Sigmoid colon (tissue), 4 donors: ENCODE results near the gene SLC44A1.

Source experiments
- EP300 ChIP-seq, 4 donors: sonication (generic); formaldehyde crosslinking; IDR thresholded peaks; one replicate each; pipeline ENCODE4 v1.6.1; 2017; ENCODE audit warnings: antibody characterized with exemption in 4 of 4
- POLR2A ChIP-seq, 2 donors: fragments of 450-650 bp; IDR thresholded peaks; one replicate each; pipeline ENCODE4 v1.6.1; 2016; ENCODE audit warnings: antibody characterized with exemption in 2 of 2, mild to moderate bottlenecking in 2 of 2, moderate library complexity in 2 of 2
- POLR2AphosphoS5 ChIP-seq, 4 donors: sonication (generic); formaldehyde crosslinking; IDR thresholded peaks; one replicate each; pipeline ENCODE4 v1.6.1; 2017; ENCODE audit warnings: antibody characterized with exemption in 4 of 4
- TF ChIP-seq, protein P1 (sequence below), 4 experiments: fragments of 450-650 bp in 3 of 4; fragments of 200-600 bp in 1 of 4; IDR thresholded peaks; one replicate each; pipeline ENCODE4 v1.5.1; 2016 to 2019; ENCODE audit warnings: antibody characterized with exemption in 4 of 4, mild to moderate bottlenecking in 3 of 4, moderate library complexity in 2 of 4

DNA sequence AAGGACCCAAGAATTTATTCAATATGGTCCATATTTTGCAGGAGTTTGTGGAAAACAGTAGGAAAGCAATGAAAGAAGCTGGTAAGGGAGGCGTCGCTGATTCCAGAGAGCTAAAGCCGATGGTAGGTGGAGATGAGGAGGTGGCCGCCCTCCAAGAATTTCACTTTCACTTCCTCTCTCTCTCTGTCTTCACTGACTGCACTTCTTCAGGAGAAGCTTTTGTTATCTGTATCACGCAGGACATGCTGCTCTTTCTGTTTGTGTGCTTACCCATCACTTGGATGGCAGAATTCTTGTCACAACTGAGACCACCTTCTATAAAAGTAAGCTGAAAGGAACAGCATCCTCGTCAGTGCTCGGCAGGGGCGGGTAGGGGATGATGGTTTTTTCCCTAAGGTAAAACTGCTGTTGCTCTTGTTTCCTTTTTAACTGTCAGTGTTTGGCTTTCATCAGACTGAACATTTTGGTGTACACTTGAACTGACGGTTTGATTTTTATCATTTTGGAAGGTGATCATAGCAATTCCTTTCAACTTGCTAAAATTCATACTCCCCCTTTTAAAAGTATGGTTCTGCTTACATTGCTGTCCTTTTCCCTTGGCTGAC is 141.0 kb downstream of the SLC44A1 start:
- TF ChIP-seq POLR2A (IDR thresholded peaks at IDR 0.05) (no peak), EP300 (IDR thresholded peaks at IDR 0.05) (no peak), POLR2AphosphoS5 (IDR thresholded peaks at IDR 0.05) (peak in 3 of 4 donors; percentile 25 to 38 (median 35))
- TF ChIP-seq, protein P1, sequence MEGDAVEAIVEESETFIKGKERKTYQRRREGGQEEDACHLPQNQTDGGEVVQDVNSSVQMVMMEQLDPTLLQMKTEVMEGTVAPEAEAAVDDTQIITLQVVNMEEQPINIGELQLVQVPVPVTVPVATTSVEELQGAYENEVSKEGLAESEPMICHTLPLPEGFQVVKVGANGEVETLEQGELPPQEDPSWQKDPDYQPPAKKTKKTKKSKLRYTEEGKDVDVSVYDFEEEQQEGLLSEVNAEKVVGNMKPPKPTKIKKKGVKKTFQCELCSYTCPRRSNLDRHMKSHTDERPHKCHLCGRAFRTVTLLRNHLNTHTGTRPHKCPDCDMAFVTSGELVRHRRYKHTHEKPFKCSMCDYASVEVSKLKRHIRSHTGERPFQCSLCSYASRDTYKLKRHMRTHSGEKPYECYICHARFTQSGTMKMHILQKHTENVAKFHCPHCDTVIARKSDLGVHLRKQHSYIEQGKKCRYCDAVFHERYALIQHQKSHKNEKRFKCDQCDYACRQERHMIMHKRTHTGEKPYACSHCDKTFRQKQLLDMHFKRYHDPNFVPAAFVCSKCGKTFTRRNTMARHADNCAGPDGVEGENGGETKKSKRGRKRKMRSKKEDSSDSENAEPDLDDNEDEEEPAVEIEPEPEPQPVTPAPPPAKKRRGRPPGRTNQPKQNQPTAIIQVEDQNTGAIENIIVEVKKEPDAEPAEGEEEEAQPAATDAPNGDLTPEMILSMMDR (IDR thresholded peaks at IDR 0.05): no peak
